ENCODE results near the gene YIPF4.
"Not testable (repeated sequence)": the region's sequence is repeated elsewhere in the genome, so short reads cannot be mapped to it uniquely, and the experiment has no call there.

Gene YIPF4

DNA sequence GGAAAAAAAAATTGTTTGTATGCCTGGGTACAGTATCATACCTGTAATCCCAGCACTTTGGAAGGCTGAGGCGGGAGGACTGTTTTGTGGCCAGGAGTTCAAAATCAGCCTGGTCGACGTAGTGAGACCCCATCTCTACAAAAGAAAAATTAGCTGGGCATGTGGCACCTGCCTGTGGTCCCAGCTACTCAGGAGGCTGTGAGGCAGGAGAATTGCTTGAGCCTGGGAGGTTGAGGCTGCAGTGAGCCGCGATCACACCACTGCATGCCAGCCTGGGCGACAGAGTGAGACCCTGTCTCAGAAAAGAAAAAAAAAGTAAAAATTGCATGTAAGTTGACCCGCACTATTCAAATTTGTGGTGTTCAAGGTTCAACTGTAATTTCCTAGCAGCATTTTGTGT, 32.9 kb downstream of the YIPF4 start:
- Histone ChIP-seq H4K20me1 (0 out of 22 replicates have a peak, but pooled peaks cover 0 to under 1% (median 0%) of the 10 kb centered on the region in 11 experiments), H3K4me3 (no peak overlapping the region), H3K9me3 (replicated peaks in 1 of 11) (no peaks in the 10 kb centered on the region), H3K4me2 (no peak overlapping the region), H3K9ac (no peak overlapping the region), H3K36me3 (peaks cover 25 to 80% (median 45%) of the 10 kb centered on the region in 11 experiments), H3K4me1 (no peaks in the 10 kb centered on the region), H3K27me3 (no peaks in the 10 kb centered on the region), H3K27ac (no peak overlapping the region)
- TF ChIP-seq Cebpa-rat (IDR thresholded peaks at IDR 0.05), result no peak

DNA sequence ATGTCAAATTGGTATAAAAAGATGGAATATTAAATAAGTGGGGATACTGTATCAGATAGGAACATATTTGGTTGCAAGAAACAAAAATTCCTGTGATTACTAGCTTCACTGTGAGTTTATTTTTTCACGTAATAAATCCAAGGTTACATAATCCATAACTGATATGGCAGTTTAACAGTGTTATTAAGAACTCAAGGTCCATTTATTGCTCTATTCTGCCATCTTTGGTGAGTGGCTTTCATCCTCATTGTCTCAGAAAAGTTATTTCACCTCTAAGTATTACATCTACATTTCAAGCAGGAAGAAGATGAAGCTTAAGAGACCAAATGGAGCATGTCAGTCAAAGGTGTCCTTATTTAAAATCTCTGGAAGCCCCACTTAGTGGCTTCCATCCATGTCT, 37.2 kb downstream of the YIPF4 start:
- Histone ChIP-seq H4K20me1 (no peaks in the 10 kb centered on the region), H3K4me3 (no peak overlapping the region), H3K9me3 (replicated peaks in 1 of 11) (no peaks in the 10 kb centered on the region), H3K36me3 (peaks cover 7 to 42% (median 14%) of the 10 kb centered on the region in 11 experiments; a peak in 21 of 22 replicates), H3K27ac (no peak overlapping the region), H3K4me1 (no peaks in the 10 kb centered on the region), H3K4me2 (no peak overlapping the region), H3K9ac (no peak overlapping the region), H3K27me3 (no peaks in the 10 kb centered on the region)
- no peak for TF ChIP-seq Cebpa-rat (IDR thresholded peaks at IDR 0.05)

GRCh38 chr2:32328679-32329078, 51.0 kb downstream of the YIPF4 start:
- H3K27me3 ChIP-seq; H4K20me1 ChIP-seq; H3K9ac ChIP-seq; H3K9me3 ChIP-seq (replicated peaks in 1 of 11); H3K4me3 ChIP-seq; H3K4me1 ChIP-seq; H3K4me2 ChIP-seq; H3K27ac ChIP-seq; H3K36me3 ChIP-seq: not testable (repeated sequence)

DNA sequence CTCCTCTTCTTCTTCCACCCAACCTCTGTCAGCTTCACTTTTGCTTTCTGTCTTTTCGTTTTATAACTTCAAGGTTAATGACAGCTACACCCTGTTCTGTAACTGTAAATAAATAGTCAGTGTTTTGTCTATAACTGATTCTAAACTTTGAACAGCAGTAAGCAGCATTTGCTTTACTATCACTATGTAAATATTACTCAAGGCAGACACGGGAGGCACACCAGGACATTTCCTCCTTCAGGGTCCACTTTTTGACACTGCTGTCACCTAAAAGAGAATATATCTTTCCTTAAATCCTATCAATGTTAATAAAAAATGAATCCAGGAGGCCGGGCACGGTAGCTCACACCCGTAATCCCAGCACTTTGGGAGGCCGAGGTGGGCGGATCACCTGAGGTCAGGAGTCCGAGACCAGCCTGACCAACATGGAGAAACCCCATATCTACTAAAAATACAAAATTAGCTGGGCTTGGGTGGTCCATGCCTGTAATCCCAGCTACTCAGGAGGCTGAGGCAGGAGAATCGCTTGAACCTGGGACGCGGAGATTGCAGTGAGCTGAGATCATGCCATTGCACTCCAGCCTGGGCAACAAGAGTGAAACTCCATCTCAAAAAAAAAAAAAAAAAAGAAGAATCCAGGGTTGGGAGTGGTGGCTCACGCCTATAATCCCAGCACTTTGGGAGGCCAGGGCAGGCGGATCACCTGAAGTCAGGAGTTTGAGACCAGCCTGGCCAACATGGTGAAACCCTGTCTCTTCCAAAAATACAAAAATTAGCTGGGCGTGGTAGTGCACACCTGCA, 51.7 kb downstream of the YIPF4 start:
- H3K9me3 ChIP-seq (replicated peaks in 1 of 11); H3K36me3 ChIP-seq; H3K27ac ChIP-seq; H3K4me2 ChIP-seq; H4K20me1 ChIP-seq; H3K27me3 ChIP-seq; H3K9ac ChIP-seq; H3K4me3 ChIP-seq; H3K4me1 ChIP-seq: not testable (repeated sequence)

- Histone ChIP-seq H3K4me3 (no peak overlapping the region), H3K9me3 (replicated peaks in 1 of 11) (no peaks in the 10 kb centered on the region), H3K27me3 (no peaks in the 10 kb centered on the region), H3K4me2 (no peak overlapping the region), H3K9ac (no peak overlapping the region), H4K20me1 (no peaks in the 10 kb centered on the region), H3K36me3 (no peaks in the 10 kb centered on the region; a peak in 2 of 22 replicates), H3K27ac (no peak overlapping the region), H3K4me1 (0 out of 20 replicates have a peak, but pooled peaks cover 0 to 3% (median 0%) of the 10 kb centered on the region in 10 experiments)
- TF ChIP-seq Cebpa-rat (IDR thresholded peaks at IDR 0.05), result no peak
Measured at GRCh38 chr2:32330136-32330535, 52.4 kb downstream of the YIPF4 start.

DNA sequence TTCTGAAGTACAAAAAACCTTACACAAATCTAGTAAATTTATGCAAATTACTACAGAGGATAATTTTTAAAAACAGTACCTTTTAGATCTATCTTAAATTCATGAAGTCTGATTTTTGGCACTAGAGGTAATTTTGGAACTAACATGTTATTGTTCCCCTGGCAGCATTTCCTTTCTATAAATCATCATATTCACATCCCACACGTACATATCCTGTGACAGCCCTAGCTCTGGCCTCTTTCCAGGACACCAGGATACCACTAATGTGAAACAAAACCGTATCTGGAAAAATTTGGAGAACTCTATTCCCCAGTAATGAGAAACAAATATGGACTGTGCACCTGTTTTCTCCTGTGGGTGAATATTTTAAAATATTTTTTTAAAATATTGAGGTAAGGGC, 65.1 kb downstream of the YIPF4 start:
- H4K20me1 ChIP-seq, result no peaks in the 10 kb centered on the region
- no peaks in the 10 kb centered on the region for H3K9me3 ChIP-seq (replicated peaks in 1 of 11)
- H3K4me3 ChIP-seq, result no peak overlapping the region
- no peak overlapping the region for H3K27ac ChIP-seq
- H3K27me3 ChIP-seq, result no peaks in the 10 kb centered on the region
- TF ChIP-seq Cebpa-rat (IDR thresholded peaks at IDR 0.05), result no peak
- H3K4me2 ChIP-seq, result no peak overlapping the region
- no peaks in the 10 kb centered on the region for H3K4me1 ChIP-seq
- H3K9ac ChIP-seq, result no peak overlapping the region
- no peaks in the 10 kb centered on the region for H3K36me3 ChIP-seq

DNA sequence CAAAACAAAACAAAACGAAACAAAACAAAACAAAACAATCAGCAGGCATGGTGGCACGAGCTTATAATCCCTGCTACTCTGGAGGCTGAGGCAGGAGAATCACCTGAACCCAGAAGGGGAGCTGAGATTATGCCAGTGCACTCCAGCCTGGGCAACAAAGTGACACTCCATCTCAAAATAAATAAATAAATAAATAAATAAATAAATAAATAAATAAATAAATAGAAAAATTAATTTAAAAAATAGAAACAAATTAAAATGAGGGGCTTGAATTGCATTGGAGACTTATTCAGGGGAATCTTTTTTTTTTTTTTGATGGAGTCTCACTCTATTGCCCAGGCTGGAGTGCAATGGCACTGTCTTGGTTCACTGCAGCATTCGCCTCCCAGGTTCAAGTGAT, 73.1 kb downstream of the YIPF4 start:
- H3K27me3 ChIP-seq; H3K9me3 ChIP-seq (replicated peaks in 1 of 11); H3K4me2 ChIP-seq; H3K9ac ChIP-seq; H3K36me3 ChIP-seq; H3K4me3 ChIP-seq; H3K27ac ChIP-seq; H3K4me1 ChIP-seq; H4K20me1 ChIP-seq: not testable (repeated sequence)

DNA sequence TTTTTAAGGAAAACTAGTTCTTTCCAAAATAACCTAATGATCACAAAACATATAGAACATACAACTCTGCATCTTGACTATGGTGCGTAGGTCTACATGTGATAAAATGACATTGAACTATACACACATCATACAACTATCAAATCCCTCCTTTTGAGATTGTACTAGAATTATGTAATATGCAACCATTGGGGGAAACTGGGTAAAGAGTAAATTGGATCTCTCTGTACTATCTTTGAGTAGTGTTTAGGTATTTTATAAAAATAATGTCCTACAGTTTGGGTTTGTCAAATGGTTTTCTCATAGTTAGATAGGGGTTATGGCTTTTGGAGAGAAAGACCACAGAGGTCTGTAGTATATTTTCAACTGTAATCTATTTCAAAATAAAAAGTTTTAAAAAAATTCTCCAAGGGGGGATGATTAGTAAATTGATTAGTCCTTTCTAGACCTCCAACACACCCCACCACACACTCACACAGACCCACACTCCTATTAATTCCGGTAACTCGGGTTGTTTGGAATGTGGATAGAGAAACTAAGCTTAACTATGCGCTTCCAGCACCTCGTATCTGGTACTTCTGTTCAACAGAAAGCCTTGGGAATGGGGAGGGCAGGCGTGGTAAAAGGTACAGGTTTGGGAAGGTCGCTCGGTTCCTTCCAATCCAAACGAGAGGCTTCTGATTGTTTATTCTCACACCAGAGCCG, 78.4 kb downstream of the YIPF4 start:
- Histone ChIP-seq H4K20me1 (peaks cover 30 to 38% (median 32%) of the 10 kb centered on the region in 11 experiments), H3K4me1 (peaks cover 19 to 36% (median 28%) of the 10 kb centered on the region in 10 experiments), H3K36me3 (peaks cover 0 to 28% (median 19%) of the 10 kb centered on the region in 11 experiments; a peak in 19 of 22 replicates), H3K27me3 (no peaks in the 10 kb centered on the region), H3K27ac (peak overlapping the region; percentile 88 to 98 (median 95)), H3K4me2 (peak overlapping the region; percentile 56 to 91 (median 79)), H3K9ac (peak overlapping the region; percentile 93 to 99 (median 98)), H3K4me3 (peak overlapping the region; percentile 91 to 100 (median 99)), H3K9me3 (replicated peaks in 1 of 11) (no peaks in the 10 kb centered on the region)
- no peak for TF ChIP-seq Cebpa-rat (IDR thresholded peaks at IDR 0.05)

DNA sequence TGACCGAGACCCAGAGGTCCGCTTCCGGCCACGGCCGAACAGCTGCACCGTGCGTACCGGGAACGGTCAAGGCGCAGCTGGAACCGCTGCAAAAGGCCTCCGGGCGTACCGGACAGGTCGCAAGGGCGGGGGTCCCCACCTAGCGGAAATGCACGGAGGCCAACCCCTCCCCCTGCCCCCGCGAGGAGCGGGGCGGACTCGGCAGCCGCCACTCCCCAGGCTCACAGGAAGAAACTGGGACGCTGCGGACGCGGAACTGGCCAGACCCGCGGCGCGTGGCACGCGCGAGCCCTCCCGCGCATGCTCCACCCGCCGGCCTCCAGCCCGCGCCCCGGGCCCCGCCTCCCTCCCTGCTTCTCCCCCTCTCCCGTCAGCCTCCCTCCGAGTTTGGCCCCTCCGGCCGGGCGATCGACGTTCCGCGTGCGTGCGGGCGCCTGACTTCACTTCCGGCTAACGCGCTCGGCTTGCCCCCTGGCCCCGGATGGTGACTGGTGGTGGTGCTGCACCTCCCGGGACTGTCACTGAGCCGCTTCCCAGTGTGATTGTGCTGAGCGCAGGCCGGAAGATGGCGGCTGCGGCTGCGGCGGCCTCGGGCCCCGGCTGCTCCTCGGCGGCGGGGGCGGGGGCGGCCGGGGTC, 79.1 kb downstream of the YIPF4 start, which contains the start of gene BIRC6:
Gene BIRC6, plus strand, starts transcription at position 343 of the 637 bp plus-strand sequence. Its CDS starts 139 bp downstream, at position 482.
- Histone ChIP-seq H3K27me3 (no peaks in the 10 kb centered on the region), H3K36me3 (peaks cover 0 to 35% (median 26%) of the 10 kb centered on the region in 11 experiments; a peak in 19 of 22 replicates), H3K4me1 (peaks cover 19 to 43% (median 32%) of the 10 kb centered on the region in 10 experiments), H3K9ac (peak within 1 kb of the TSS; percentile 93 to 99 (median 98)), H3K27ac (peak within 1 kb of the TSS; percentile 90 to 98 (median 95)), H3K4me3 (peak within 1 kb of the TSS; percentile 91 to 100 (median 99)), H3K4me2 (peak within 1 kb of the TSS; percentile 67 to 97 (median 83)), H4K20me1 (peaks cover 37 to 45% (median 39%) of the 10 kb centered on the region in 11 experiments), H3K9me3 (replicated peaks in 1 of 11) (peaks cover 0 to 3% (median 0%) of the 10 kb centered on the region in 11 experiments; a peak in 2 of 22 replicates)
- no peak for TF ChIP-seq Cebpa-rat (IDR thresholded peaks at IDR 0.05)
